Right atrium auricular region (tissue), 2 donors: ENCODE data around the gene WDR62. TPM values are rescaled to one million over a fixed set of nuclear protein-coding genes. Genes with fewer than 3 reads are reported as not detected.

Source experiments
- DNase-seq: peaks from one replicate; pipeline ENCODE4 v3.0.0-alpha.2; 2019; ENCODE audit warnings: low spot score
- H3K27ac ChIP-seq, 2 donors: fragments of 200-600 bp; sonication (generic); 1 replicate in 1 of 2; 2 replicates in 1 of 2; pipeline ENCODE4 v1.5.1; 2016 to 2019
- H3K27me3 ChIP-seq, 2 donors: fragments of 200-600 bp; sonication (generic); one replicate each; pipeline versions ENCODE4 v1.5.1 to v1.6.0; 2017 to 2019
- H3K36me3 ChIP-seq: fragments of 200-600 bp; sonication (generic); one replicate; pipeline ENCODE4 v1.5.1; 2016
- H3K4me1 ChIP-seq, 2 donors: fragments of 200-600 bp; sonication (generic); one replicate each; pipeline versions ENCODE4 v1.5.1 to v1.6.0; 2017 to 2019
- H3K4me3 ChIP-seq, 2 donors: fragments of 200-600 bp; sonication (generic); 1 replicate in 1 of 2; 2 replicates in 1 of 2; pipeline ENCODE4 v1.5.1; 2017 to 2019; ENCODE audit warnings: mild to moderate bottlenecking in 1 of 2, moderate library complexity in 1 of 2
- H3K9me3 ChIP-seq, 2 donors: fragments of 200-600 bp; sonication (generic); one replicate each; pipeline ENCODE4 v1.5.1; 2019
- total RNA-seq, 2 donors: library from RNA; depleted of rRNA; stranded (reverse); fragments of >200 nt; gene quantifications; one replicate each; pipeline ENCODE4 v1.1.0, GENCODE V29; 2016
- TF ChIP-seq, protein P1 (sequence below), 2 donors: fragments of 200-600 bp; sonication (generic); IDR thresholded peaks; one replicate each; pipeline ENCODE4 v1.5.1; 2019; ENCODE audit warnings: antibody characterized with exemption in 2 of 2

Gene WDR62
- total RNA-seq, 2 donors from 2014 or later: 0.75 to 10.6 TPM

DNA sequence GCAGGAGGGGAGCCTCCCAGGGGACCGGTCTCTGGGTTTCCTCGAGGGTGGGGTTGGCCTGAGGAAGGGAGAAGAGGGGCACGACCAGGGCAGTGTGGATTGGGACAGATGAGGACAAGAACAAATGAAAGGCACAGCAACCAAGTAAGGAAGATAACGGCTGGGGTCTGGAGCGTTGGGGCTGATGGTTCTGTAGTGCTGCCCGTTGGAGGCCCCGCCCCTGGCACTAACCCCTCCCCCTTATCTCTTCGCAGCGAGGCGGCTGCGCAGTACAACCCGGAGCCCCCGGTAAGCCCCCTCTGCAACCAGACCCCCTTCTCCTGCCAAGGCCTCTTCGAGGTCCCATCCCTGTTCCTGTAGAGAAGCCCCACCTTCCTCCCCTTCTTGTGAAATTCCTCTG, 87.3 kb downstream of the WDR62 start:
- Histone ChIP-seq H3K27me3 (no peaks in the 10 kb centered on the region), H3K9me3 (no peaks in the 10 kb centered on the region), H3K4me3 (no peak overlapping the region), H3K4me1 (peaks cover 0 to 23% of the 10 kb centered on the region in 2 donors), H3K36me3 (peaks cover 49% of the 10 kb centered on the region), H3K27ac (peak overlapping the region; percentile 97 to 100)
- TF ChIP-seq, protein P1, sequence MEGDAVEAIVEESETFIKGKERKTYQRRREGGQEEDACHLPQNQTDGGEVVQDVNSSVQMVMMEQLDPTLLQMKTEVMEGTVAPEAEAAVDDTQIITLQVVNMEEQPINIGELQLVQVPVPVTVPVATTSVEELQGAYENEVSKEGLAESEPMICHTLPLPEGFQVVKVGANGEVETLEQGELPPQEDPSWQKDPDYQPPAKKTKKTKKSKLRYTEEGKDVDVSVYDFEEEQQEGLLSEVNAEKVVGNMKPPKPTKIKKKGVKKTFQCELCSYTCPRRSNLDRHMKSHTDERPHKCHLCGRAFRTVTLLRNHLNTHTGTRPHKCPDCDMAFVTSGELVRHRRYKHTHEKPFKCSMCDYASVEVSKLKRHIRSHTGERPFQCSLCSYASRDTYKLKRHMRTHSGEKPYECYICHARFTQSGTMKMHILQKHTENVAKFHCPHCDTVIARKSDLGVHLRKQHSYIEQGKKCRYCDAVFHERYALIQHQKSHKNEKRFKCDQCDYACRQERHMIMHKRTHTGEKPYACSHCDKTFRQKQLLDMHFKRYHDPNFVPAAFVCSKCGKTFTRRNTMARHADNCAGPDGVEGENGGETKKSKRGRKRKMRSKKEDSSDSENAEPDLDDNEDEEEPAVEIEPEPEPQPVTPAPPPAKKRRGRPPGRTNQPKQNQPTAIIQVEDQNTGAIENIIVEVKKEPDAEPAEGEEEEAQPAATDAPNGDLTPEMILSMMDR (IDR thresholded peaks at IDR 0.05): no peak
- no peak for DNase-seq

DNA sequence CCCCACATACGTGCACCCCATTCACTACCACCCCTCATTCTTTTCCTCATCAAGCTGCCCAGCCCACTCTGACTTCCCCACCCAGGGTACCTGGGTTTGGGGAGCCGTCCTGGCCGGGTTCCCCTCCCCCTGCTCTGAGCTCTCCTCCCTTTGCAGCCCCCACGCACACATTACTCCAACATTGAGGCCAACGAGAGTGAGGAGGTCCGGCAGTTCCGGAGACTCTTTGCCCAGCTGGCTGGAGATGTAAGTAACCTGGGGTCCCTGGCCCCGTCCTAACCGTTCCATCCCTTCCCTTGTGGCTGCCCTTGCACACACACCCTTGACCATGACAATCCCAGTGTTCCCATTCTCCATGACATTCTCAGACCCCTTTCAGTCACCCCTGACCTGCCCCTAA, 87.8 kb downstream of the WDR62 start:
- Histone ChIP-seq H3K27ac (no peak overlapping the region), H3K27me3 (no peaks in the 10 kb centered on the region), H3K4me3 (no peak overlapping the region), H3K4me1 (peaks cover 0 to 19% of the 10 kb centered on the region in 2 donors), H3K9me3 (no peaks in the 10 kb centered on the region), H3K36me3 (peaks cover 53% of the 10 kb centered on the region)
- TF ChIP-seq, protein P1 (IDR thresholded peaks at IDR 0.05): no peak
- no peak for DNase-seq

DNA sequence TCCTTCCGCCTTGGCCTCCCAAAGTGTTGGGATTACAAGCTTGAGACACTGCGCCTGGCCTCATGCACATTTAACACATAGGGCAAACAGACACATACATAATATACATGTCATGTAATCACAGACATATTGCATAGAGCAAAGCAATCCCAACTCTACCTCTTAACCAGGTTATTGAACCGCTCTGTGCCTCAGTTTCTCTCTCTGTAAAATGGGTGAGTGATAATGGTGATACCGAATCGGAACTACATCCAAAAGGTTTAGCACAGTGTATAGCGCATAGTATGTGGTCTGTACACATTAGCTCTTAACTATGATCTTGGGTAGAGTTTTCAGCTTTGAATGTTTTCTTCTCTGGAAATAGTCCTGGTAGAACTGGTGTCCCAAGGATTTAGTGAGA, 89.9 kb downstream of the WDR62 start:
- Histone ChIP-seq H3K36me3 (peaks cover 73% of the 10 kb centered on the region), H3K4me3 (no peak overlapping the region), H3K27me3 (no peaks in the 10 kb centered on the region), H3K9me3 (no peaks in the 10 kb centered on the region), H3K4me1 (peaks cover 0 to 13% of the 10 kb centered on the region in 2 donors), H3K27ac (no peak overlapping the region)
- TF ChIP-seq, protein P1 (IDR thresholded peaks at IDR 0.05): no peak
- no peak for DNase-seq

DNA sequence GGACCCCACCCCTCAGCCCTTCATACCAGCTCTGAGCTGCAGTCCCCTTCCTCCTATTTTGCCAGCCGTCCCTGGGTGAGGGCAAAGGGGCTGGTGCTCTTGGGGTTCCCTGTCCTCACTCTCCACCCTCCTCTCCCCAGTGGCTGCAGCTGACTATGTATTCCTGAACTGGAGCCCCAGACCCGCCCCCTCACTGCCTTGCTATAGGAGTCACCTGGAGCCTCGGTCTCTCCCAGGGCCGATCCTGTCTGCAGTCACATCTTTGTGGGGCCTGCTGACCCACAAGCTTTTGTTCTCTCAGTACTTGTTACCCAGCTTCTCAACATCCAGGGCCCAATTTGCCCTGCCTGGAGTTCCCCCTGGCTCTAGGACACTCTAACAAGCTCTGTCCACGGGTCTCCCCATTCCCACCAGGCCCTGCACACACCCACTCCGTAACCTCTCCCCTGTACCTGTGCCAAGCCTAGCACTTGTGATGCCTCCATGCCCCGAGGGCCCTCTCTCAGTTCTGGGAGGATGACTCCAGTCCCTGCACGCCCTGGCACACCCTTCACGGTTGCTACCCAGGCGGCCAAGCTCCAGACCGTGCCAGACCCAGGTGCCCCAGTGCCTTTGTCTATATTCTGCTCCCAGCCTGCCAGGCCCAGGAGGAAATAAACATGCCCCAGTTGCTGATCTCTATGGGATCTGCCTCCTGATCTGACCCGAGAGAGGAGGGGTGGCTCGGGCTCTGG, 95.1 kb downstream of the WDR62 start:
- H3K27me3 ChIP-seq: no peaks in the 10 kb centered on the region
- no peak for DNase-seq
- peak overlapping the region; percentile 98 to 100 for H3K27ac ChIP-seq
- H3K4me3 ChIP-seq: no peak overlapping the region
- TF ChIP-seq, protein P1 (IDR thresholded peaks at IDR 0.05): no peak
- no peaks in the 10 kb centered on the region for H3K9me3 ChIP-seq
- peaks cover 58% of the 10 kb centered on the region for H3K36me3 ChIP-seq
- peaks cover 0 to 22% of the 10 kb centered on the region in 2 donors for H3K4me1 ChIP-seq

DNA sequence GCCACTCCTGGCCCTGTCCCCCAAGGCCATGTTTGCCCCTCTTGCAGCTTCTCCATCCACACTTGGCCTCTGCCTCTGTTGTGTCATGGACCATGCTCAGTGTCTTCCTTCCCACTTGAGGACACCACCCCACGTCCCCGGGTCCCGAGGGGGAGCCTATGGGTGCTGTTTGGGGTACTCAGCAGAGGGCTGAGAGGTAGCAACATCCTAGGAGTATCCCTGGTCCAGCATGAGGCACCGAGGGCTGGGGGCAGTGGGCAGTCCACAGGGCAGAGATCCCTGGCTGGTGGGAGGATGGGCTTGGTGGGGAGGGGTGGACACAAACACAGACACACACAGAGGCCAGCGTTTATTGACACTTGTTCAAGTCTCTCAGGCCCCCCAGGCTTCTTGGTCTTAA, 95.9 kb downstream of the WDR62 start:
- Histone ChIP-seq H3K9me3 (no peaks in the 10 kb centered on the region), H3K4me1 (peaks cover 0 to 22% of the 10 kb centered on the region in 2 donors), H3K27ac (peak overlapping the region; percentile 98 to 100), H3K27me3 (no peaks in the 10 kb centered on the region), H3K4me3 (peak overlapping the region; percentile 69 to 87), H3K36me3 (peaks cover 51% of the 10 kb centered on the region)
- TF ChIP-seq, protein P1 (IDR thresholded peaks at IDR 0.05): no peak
- no peak for DNase-seq
